A549 (cell line): ENCODE measurements around the gene NGB.

Source experiments
- CBX2 ChIP-seq: fragments of 200-600 bp; sonication (generic); IDR thresholded peaks from 2 replicates; pipeline ENCODE4 v1.6.1; 2016; ENCODE audit warnings: low read depth, mild to moderate bottlenecking, borderline replicate concordance
- ESRRA ChIP-seq: fragments of 150-350 bp; IDR thresholded peaks from 2 replicates; pipeline ENCODE4 v1.6.1; 2014; ENCODE audit warnings: mild to moderate bottlenecking, low read length, borderline replicate concordance
- HOXA7 ChIP-seq: fragments of 250-450 bp; sonication (Bioruptor Pico); IDR thresholded peaks from 2 replicates; pipeline ENCODE4 v1.5.0; 2020; ENCODE audit warnings: mild to moderate bottlenecking, moderate library complexity
- JUN ChIP-seq, 2 experiments: fragments of >200 bp; sonication (Bioruptor Twin); formaldehyde crosslinking; IDR thresholded peaks; 2 replicates in 1 of 2; 3 replicates in 1 of 2; pipeline ENCODE4 v1.6.1; 2016 to 2017
- POLR2A ChIP-seq: IDR thresholded peaks from 2 replicates; pipeline ENCODE4 v1.6.1; 2012; ENCODE audit warnings: mild to moderate bottlenecking, low read length
- RCOR1 ChIP-seq: fragments of 150-350 bp; IDR thresholded peaks from 2 replicates; pipeline ENCODE4 v1.6.1; 2014; ENCODE audit warnings: antibody characterized with exemption, low read length, low read depth
- RFX5 ChIP-seq: fragments of 450-650 bp; IDR thresholded peaks from 2 replicates; pipeline ENCODE4 v1.7.1; 2014; ENCODE audit warnings: antibody characterized with exemption, mild to moderate bottlenecking, moderate library complexity
- ZC3H11A ChIP-seq: fragments of 450-650 bp; IDR thresholded peaks from 2 replicates; pipeline ENCODE4 v1.6.1; 2014; ENCODE audit warnings: antibody characterized with exemption, mild to moderate bottlenecking
- TF ChIP-seq, protein P1 (sequence below): fragments of >200 bp; sonication (Bioruptor Twin); formaldehyde crosslinking; IDR thresholded peaks from 3 replicates; pipeline ENCODE4 v1.5.1; 2016
- TF ChIP-seq, protein P2 (sequence below): fragments of 450-650 bp; IDR thresholded peaks from 2 replicates; pipeline ENCODE4 v1.6.1; 2014; ENCODE audit warnings: antibody characterized with exemption
- TF ChIP-seq, protein P3 (sequence below): fragments of 200-600 bp; sonication (generic); IDR thresholded peaks from 2 replicates; pipeline ENCODE4 v1.6.1; 2016; ENCODE audit warnings: antibody characterized with exemption, mild to moderate bottlenecking, moderate library complexity
- TF ChIP-seq, protein P4 (sequence below): IDR thresholded peaks from 2 replicates; pipeline ENCODE4 v1.6.1; 2012

DNA sequence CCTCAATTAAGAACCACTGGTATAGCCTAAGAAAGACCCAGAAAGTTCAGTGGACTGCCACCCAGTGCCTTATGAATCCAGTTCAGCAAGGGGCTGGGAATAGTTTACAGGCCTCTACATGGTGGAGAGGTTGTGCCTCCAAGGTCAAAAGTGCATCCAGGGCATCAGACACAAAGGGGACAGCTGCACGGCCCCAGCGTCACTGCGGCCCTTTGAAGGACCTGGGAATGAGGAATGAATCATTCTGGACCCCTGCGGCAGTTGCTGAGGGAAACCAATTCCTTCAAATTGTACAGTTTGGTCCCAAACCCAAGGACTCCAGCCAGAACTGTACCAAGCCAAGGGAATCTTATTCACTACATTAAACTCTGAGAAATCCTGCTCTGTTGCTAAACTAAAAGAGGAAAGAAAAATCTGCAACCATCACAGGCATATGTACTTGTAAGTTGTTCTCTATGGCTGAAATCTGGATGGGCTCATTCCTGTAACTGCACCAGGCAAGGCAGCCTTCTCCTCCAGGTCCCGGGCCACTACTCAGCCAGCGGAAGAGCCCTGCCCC, 10.9 kb upstream of the NGB start:
- TF ChIP-seq, protein P1, sequence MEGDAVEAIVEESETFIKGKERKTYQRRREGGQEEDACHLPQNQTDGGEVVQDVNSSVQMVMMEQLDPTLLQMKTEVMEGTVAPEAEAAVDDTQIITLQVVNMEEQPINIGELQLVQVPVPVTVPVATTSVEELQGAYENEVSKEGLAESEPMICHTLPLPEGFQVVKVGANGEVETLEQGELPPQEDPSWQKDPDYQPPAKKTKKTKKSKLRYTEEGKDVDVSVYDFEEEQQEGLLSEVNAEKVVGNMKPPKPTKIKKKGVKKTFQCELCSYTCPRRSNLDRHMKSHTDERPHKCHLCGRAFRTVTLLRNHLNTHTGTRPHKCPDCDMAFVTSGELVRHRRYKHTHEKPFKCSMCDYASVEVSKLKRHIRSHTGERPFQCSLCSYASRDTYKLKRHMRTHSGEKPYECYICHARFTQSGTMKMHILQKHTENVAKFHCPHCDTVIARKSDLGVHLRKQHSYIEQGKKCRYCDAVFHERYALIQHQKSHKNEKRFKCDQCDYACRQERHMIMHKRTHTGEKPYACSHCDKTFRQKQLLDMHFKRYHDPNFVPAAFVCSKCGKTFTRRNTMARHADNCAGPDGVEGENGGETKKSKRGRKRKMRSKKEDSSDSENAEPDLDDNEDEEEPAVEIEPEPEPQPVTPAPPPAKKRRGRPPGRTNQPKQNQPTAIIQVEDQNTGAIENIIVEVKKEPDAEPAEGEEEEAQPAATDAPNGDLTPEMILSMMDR: no peak
- TF ChIP-seq RFX5 (no peak), HOXA7 (CRISPR knock-in tag) (no peak), POLR2A (no peak), ESRRA (no peak), RCOR1 (no peak), CBX2 (no peak), ZC3H11A (no peak), JUN (IDR thresholded peaks at IDR 0.05) (no peak)
- TF ChIP-seq, protein P2, sequence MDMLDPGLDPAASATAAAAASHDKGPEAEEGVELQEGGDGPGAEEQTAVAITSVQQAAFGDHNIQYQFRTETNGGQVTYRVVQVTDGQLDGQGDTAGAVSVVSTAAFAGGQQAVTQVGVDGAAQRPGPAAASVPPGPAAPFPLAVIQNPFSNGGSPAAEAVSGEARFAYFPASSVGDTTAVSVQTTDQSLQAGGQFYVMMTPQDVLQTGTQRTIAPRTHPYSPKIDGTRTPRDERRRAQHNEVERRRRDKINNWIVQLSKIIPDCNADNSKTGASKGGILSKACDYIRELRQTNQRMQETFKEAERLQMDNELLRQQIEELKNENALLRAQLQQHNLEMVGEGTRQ: no peak
- TF ChIP-seq, protein P3, sequence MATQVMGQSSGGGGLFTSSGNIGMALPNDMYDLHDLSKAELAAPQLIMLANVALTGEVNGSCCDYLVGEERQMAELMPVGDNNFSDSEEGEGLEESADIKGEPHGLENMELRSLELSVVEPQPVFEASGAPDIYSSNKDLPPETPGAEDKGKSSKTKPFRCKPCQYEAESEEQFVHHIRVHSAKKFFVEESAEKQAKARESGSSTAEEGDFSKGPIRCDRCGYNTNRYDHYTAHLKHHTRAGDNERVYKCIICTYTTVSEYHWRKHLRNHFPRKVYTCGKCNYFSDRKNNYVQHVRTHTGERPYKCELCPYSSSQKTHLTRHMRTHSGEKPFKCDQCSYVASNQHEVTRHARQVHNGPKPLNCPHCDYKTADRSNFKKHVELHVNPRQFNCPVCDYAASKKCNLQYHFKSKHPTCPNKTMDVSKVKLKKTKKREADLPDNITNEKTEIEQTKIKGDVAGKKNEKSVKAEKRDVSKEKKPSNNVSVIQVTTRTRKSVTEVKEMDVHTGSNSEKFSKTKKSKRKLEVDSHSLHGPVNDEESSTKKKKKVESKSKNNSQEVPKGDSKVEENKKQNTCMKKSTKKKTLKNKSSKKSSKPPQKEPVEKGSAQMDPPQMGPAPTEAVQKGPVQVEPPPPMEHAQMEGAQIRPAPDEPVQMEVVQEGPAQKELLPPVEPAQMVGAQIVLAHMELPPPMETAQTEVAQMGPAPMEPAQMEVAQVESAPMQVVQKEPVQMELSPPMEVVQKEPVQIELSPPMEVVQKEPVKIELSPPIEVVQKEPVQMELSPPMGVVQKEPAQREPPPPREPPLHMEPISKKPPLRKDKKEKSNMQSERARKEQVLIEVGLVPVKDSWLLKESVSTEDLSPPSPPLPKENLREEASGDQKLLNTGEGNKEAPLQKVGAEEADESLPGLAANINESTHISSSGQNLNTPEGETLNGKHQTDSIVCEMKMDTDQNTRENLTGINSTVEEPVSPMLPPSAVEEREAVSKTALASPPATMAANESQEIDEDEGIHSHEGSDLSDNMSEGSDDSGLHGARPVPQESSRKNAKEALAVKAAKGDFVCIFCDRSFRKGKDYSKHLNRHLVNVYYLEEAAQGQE: no peak
- TF ChIP-seq, protein P4, sequence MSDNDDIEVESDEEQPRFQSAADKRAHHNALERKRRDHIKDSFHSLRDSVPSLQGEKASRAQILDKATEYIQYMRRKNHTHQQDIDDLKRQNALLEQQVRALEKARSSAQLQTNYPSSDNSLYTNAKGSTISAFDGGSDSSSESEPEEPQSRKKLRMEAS: no peak
